ENCODE results near the gene CD6. TPM values are rescaled to one million over a fixed set of nuclear protein-coding genes. Genes with fewer than 3 reads are reported as not detected.

CD6 gene
- total and polyA plus RNA-seq, 10 of the 15 experiments (the other 5 are each of a cell fraction or from before 2014, with no cell fraction given) = 0.37 to 17.6 (median 6.2) TPM

DNA sequence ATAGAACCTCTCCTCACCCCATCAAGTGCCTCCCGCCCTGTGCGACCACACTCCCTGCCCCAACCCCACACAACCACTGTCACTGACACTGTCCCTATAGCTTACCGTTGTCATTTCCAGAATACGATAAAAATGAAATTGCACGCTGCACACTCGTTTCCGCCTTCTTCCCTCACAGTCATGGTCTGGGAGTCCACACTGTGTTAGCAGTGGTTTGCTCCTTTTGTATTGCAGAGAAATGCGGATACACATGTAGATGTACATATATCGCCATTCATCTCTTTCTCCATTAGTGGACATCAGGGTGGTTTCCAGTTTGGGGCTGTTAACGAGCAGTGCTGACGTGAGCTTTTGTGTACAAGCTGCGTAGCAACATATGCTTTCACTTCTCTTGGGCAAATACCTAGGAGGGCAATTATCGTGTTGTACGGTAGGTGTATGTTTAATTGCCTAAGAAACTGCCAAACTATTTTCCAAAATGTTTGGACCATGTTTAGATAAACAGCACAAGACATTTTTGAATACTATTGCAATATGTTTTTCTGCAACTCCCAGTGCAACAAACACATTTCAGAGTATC, 71.6 kb downstream of the CD6 start:
- no TSS peak for BruUV-seq (replicated peaks)
- Histone ChIP-seq H4K20me1 (ENCODE audit: control insufficient read depth, insufficient read depth) (no peaks in the 10 kb centered on the region), H3K27ac (ENCODE audit: control insufficient read depth, insufficient read depth) (peak overlapping the region; percentile 77), H3K9me3 (replicated peaks; ENCODE audit: control insufficient read depth, insufficient read depth, low read length) (no peaks in the 10 kb centered on the region), H2AFZ (ENCODE audit: control insufficient read depth, low read depth, low read length) (peak overlapping the region; percentile 39), H3K79me2 (ENCODE audit: control insufficient read depth, insufficient read depth, low read length) (no peaks in the 10 kb centered on the region; the same call in none of the 2 replicates), H3K36me3 (ENCODE audit: control insufficient read depth in 2 of 2, insufficient read depth in 2 of 2, low read length in 1 of 2) (no peaks in the 10 kb centered on the region), H3K4me1 (ENCODE audit: control insufficient read depth, insufficient read depth, low read length) (peaks cover 15% of the 10 kb centered on the region), H3K4me3 (peak overlapping the region; percentile 40), H3K27me3 (replicated peaks in 1 of 2; ENCODE audit: control insufficient read depth in 2 of 2, insufficient read depth in 2 of 2, low read length in 1 of 2) (no peaks in the 10 kb centered on the region), H3K4me2 (ENCODE audit: control insufficient read depth, insufficient read depth) (peak overlapping the region; percentile 92), H3K9ac (ENCODE audit: control insufficient read depth, insufficient read depth, low read length) (peak overlapping the region; percentile 68)
- intact Hi-C loops (cut with micrococcal nuclease; ENCODE audit: unreplicated experiment) (loop anchor here (2.0 to 5.0 kb wide), 2 partner anchors 18 to 84 kb away; no protein-coding TSS in a partner anchor), in situ Hi-C loops (cut with MboI) (no loop called here)
- FAIRE-seq = peak; percentile 59
- SMC1A ChIA-PET (ENCODE audit: uncharacterized antibody, unreplicated experiment) = interaction anchor here (0.6 to 6.2 kb wide), 23 partner anchors 8 to 710 kb away, joined by 3 to 98 read pairs (median 7); no protein-coding TSS in a partner anchor
- POLR2A ChIA-PET = interaction anchor here (1.0 to 2.5 kb wide), 11 partner anchors 9 to 280 kb away, joined by 3 to 13 read pairs (median 5); partner anchors contain the start of gene VPS37C
- RAD21 ChIA-PET (ENCODE audit: unreplicated experiment) = interaction anchor here (1.0 to 6.4 kb wide), 17 partner anchors 8 to 280 kb away, joined by 3 to 65 read pairs (median 9); partner anchors contain the start of genes CD6, TMEM109 and VPS37C
- DNase-seq (ENCODE audit: low read depth, low spot score) = peak; percentile 61
- ATAC-seq = peak; percentile 77
- WGBS (ENCODE audit: insufficient coverage, insufficient replicate concordance, low lambda C conversion rate, missing lambda C conversion rate) = under 1% methylated on average over 14 of the region's 14 CpGs
- CTCF ChIA-PET = interaction anchor here (0.9 to 6.2 kb wide), 16 partner anchors 9 to 278 kb away, joined by 3 to 35 read pairs (median 4); partner anchors contain the start of gene CD6
- no peak for TF ChIP-seq PML (IDR thresholded peaks at IDR 0.05; ENCODE audit: low read length)
- no peak for TF ChIP-seq JUND (IDR thresholded peaks at IDR 0.05; ENCODE audit: low read depth, low read length)
- no peak for TF ChIP-seq SRF (IDR thresholded peaks at IDR 0.05; ENCODE audit: low read depth in 2 of 2, low read length in 2 of 2)
- no peak for TF ChIP-seq JUNB (IDR thresholded peaks at IDR 0.05)
- no peak for TF ChIP-seq TCF3 (IDR thresholded peaks at IDR 0.05; ENCODE audit: borderline replicate concordance, insufficient read depth, low read depth, low read length)
- TF ChIP-seq FOS (IDR thresholded peaks at IDR 0.05; ENCODE audit: borderline replicate concordance, extremely low read depth, insufficient read length) = no peak
- TF ChIP-seq, protein P1, sequence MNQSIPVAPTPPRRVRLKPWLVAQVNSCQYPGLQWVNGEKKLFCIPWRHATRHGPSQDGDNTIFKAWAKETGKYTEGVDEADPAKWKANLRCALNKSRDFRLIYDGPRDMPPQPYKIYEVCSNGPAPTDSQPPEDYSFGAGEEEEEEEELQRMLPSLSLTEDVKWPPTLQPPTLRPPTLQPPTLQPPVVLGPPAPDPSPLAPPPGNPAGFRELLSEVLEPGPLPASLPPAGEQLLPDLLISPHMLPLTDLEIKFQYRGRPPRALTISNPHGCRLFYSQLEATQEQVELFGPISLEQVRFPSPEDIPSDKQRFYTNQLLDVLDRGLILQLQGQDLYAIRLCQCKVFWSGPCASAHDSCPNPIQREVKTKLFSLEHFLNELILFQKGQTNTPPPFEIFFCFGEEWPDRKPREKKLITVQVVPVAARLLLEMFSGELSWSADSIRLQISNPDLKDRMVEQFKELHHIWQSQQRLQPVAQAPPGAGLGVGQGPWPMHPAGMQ (IDR thresholded peaks at IDR 0.05; ENCODE audit: borderline replicate concordance) = no peak
- peak; percentile 64 for TF ChIP-seq RELA (IDR thresholded peaks at IDR 0.05; ENCODE audit: borderline replicate concordance, partially characterized antibody)
- no peak for TF ChIP-seq CHD1 (IDR thresholded peaks at IDR 0.05; ENCODE audit: low read depth, low read length)
- TF ChIP-seq NR2F1 (conservative IDR thresholded peaks at IDR 0.05) = no peak
- no peak for TF ChIP-seq GATAD2B (conservative IDR thresholded peaks at IDR 0.05; ENCODE audit: low read depth)
- no peak for TF ChIP-seq MEF2B (IDR thresholded peaks at IDR 0.05; ENCODE audit: partially characterized antibody, poor library complexity, severe bottlenecking)
- no peak; the same call in 1 of the 2 replicates for TF ChIP-seq RUNX3 (IDR thresholded peaks at IDR 0.05; ENCODE audit: low read length)
- TF ChIP-seq BCL11A (IDR thresholded peaks at IDR 0.05; ENCODE audit: low read depth, low read length) = peak; percentile 75; the same call in 1 of the 2 replicates
- peak; percentile 71; the same call in 1 of the 2 replicates for TF ChIP-seq ZSCAN29 (IDR thresholded peaks at IDR 0.05)
- TF ChIP-seq TCF12 (IDR thresholded peaks at IDR 0.05; ENCODE audit: low read depth, low read length) = no peak
- TF ChIP-seq, protein P2, sequence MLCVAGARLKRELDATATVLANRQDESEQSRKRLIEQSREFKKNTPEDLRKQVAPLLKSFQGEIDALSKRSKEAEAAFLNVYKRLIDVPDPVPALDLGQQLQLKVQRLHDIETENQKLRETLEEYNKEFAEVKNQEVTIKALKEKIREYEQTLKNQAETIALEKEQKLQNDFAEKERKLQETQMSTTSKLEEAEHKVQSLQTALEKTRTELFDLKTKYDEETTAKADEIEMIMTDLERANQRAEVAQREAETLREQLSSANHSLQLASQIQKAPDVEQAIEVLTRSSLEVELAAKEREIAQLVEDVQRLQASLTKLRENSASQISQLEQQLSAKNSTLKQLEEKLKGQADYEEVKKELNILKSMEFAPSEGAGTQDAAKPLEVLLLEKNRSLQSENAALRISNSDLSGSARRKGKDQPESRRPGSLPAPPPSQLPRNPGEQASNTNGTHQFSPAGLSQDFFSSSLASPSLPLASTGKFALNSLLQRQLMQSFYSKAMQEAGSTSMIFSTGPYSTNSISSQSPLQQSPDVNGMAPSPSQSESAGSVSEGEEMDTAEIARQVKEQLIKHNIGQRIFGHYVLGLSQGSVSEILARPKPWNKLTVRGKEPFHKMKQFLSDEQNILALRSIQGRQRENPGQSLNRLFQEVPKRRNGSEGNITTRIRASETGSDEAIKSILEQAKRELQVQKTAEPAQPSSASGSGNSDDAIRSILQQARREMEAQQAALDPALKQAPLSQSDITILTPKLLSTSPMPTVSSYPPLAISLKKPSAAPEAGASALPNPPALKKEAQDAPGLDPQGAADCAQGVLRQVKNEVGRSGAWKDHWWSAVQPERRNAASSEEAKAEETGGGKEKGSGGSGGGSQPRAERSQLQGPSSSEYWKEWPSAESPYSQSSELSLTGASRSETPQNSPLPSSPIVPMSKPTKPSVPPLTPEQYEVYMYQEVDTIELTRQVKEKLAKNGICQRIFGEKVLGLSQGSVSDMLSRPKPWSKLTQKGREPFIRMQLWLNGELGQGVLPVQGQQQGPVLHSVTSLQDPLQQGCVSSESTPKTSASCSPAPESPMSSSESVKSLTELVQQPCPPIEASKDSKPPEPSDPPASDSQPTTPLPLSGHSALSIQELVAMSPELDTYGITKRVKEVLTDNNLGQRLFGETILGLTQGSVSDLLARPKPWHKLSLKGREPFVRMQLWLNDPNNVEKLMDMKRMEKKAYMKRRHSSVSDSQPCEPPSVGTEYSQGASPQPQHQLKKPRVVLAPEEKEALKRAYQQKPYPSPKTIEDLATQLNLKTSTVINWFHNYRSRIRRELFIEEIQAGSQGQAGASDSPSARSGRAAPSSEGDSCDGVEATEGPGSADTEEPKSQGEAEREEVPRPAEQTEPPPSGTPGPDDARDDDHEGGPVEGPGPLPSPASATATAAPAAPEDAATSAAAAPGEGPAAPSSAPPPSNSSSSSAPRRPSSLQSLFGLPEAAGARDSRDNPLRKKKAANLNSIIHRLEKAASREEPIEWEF (IDR thresholded peaks at IDR 0.05; ENCODE audit: insufficient replicate concordance, low read depth, low read length) = no peak
- no peak for TF ChIP-seq ZNF622 (IDR thresholded peaks at IDR 0.05)
